ENCODE measurements around the gene PDIA3.
"Not testable (repeated sequence)": the region's sequence is repeated elsewhere in the genome, so short reads cannot be mapped to it uniquely, and the experiment has no call there.

PDIA3 gene

DNA sequence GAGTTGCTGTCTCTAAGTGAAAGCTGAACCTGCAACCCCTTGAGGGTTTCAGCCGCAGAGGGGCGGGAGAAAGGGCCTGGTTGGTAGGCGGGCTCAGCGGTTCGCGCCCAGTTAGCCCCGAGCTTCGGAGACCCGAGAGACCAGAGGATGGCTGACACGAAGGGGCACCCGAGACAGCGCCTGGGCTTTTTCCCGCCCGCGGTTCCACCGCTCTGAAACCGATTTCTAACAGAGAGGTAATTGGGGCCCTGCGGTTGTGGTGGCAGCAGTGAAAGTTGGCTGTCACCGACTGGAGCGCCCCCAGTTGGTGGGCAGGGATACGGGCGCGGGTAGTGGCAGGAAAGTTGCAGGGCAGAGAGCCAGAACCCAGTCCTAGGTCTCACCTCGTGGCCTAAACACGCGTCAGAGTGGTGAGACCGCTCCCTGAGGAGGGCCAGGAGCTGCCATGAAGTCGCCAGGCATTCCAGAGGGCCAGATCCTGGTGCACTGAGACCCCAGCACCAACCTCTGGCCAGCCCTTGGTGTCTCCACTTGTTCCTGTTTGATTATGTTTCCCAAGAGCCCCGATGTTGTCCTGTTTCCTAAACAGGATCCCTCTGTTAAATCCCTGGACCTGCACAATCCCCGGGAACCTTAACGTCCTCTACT, 31.2 kb downstream of the PDIA3 start:
- DNase-seq, result peak; percentile 78

DNA sequence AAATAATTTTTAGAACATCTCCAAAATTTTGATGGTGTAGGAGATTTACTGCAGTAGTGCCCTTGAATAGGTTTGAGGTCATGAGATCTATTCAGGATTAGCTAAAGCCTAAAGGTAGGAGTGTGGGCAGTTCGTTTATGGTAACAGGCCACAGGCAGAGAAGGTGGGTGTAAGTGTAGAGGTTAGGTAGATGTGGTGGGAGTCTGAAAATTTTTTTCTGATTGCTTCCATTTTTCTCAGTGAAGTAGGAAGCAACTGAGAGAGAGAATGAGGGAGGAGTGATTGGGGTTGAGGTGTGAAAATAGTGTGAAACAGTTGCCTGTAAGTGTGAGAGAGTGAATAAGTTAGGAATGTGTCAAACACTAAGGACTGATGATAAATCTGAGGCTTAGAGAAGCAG, 32.8 kb downstream of the PDIA3 start:
- no peak for DNase-seq

DNA sequence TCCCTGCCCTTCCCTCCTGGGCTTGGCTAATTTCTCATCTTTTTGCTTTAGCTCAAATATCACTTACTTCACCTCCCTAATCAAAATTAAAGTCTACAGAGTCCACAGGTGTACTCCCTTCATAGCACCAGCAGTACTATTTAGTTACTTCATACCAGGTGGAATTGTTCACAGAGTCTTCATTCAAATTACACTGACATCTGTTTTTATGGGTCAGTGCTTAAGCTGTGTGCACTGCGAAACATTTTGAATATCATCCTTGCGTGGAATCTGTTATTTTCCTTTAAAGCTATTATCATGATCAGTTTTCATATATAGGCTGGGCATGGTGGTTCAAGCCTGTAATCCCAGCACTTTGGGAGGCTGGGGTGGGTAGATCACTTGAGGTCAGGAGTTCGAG, 43.2 kb downstream of the PDIA3 start:
- no peak for DNase-seq

GRCh38 chr15:43791993-43792760, 45.9 kb downstream of the PDIA3 start, which contains the start of gene SERF2:
TSS of gene SERF2 (plus strand) at chr15:43792320. CDS start at chr15:43792377, 57 bp downstream.
- DNase-seq, result peak; percentile 100

DNA sequence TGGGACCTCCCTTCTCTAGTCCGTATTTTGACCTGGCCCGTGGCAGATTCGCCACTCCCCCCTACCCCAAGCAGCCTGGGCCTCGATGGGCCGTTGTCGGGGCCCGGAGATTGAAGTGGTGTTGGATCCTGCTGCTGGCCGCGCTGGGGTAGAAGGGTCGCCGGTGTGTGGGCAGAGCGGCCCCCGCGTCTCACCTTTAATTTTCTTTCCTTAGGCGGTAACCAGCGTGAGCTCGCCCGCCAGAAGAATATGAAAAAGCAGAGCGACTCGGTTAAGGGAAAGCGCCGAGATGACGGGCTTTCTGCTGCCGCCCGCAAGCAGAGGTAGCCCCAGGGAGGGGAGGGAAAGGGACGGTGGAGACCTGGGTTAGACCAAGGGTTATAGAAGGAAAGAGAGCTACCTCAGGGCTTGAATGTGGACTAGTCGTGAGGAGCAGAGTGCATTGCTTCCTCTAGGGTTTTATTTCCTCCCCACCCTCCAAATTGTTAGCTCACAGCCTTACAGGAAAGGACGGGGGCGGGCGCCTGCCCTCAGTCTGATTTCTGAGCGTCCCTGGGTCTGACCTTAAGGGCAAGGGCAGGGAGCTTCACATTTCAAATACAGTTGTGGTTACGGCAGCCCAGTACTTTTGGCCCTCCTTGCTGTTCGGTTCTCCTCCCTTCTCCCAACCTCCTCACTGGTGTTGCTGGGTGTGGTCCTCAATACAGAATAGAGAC, 46.7 kb downstream of the PDIA3 start:
- no peak for DNase-seq

- no peak for DNase-seq
Measured at GRCh38 chr15:43793647-43794046, 47.4 kb downstream of the PDIA3 start.

DNA sequence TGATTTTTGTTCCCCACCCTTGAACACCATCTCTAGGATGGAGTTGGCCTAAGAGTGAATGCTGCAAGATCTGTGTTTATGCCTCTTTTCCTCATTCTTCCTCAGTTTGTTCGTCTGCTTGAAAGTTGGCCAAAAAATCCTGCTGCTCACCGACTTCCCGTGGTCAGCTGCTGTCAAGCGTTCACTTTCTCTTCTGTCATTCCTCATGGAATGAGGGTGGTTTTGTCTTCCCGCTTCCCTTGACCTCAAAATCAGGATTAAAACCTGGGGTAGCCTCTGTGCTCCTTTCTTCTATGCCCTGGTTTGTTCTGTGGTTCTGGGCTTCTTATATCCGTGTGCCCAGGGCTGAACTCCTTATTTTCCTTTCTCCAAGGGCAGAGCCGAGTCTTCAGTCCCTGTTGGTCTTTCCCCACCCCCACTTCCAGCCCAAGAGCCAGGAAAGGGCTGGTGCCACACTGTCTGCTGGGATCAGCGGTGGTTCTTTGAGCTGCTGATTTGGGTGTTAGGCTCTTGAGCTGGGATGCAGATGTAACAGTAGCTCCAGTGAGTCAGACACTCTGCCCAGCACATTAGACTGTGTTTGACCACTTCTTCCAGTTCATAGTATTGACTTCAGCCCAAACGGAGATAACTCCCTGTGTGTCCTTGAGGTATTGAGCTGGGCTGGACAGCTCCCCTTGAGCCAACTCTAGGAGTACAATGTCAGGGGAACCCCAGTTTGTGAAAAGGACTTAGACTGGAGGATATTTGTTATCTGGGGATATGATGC, 48.2 kb downstream of the PDIA3 start:
- no peak for DNase-seq

- DNase-seq, result no peak
Measured at GRCh38 chr15:43795197-43795596, 49.0 kb downstream of the PDIA3 start.

GRCh38 chr15:43795997-43796396, 49.8 kb downstream of the PDIA3 start:
- no peak for DNase-seq

DNA sequence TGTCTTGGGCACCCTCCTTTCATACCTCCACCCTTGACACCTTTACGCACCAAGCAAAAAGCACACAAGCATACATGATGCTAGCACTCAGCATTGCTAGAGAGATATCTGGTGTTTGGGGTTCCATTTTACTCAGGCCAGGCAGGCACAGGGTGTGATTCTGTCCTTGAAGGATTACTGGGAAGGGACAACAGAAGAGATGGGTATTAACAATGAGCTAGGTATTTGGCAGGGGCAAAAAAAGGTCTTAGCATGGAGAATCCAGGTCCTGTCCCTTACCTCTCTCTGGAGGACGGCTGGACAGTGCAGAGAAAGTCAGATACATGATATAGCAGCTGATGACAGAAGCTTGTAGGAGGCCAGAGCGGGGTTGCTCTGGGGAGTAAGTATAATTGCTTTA, 50.3 kb downstream of the PDIA3 start:
- no peak for DNase-seq

GRCh38 chr15:43799209-43799944, 53.1 kb downstream of the PDIA3 start:
- DNase-seq, result no peak

DNA sequence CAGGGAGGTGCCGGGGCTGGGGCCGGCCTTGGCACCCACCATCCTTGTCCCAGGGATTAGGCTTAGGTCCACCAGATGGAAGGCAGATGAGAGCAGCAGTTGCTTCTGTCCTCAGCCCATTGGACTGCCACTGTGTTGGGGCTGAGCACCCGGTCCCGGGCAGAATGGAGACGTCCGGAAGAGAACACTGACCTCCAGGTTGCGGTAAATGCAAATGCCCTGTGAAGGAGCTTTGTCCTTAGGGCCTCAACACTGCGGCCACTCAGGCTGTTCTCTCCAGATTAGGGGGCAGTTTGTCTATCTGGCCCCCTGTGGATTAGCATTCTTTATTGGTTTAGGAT, 53.7 kb downstream of the PDIA3 start, which contains the start of gene SERINC4:
TSS of gene SERINC4 (minus strand) at position 276 of the 341 bp plus-strand sequence. CDS start at position 42, 234 bp downstream.
- no peak for DNase-seq

GRCh38 chr15:43800286-43801141, 54.3 kb downstream of the PDIA3 start, which contains the start of gene HYPK:
TSS of gene HYPK (plus strand) at chr15:43800599. CDS start at chr15:43800623, 24 bp downstream.
- DNase-seq, result peak; percentile 91

DNA sequence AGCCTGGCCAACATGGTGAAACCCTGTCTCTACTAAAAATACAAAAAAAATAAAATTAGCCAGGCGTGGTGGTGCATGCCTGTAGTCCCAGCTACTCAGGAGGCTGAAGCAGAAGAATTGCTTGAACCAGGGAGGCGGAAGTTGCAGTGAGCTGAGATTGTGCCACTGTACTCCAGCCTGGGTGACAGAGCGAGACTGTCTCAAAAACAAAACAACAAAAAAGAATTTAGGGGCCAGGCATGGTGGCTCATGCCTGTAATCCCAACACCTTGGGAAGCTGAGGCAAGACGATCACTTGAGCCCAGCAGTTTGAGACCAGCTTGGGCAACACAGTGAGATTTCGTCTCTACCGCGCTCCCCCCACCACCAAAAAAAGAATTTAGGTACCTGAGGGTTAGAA, 56.4 kb downstream of the PDIA3 start:
- not testable (repeated sequence) for DNase-seq

- no peak for DNase-seq
Measured at GRCh38 chr15:43808435-43808950, 62.3 kb downstream of the PDIA3 start.

GRCh38 chr15:43808960-43809678, 62.9 kb downstream of the PDIA3 start:
- DNase-seq, result no peak

GRCh38 chr15:43815064-43815463, 68.8 kb downstream of the PDIA3 start:
- not testable (repeated sequence) for DNase-seq

DNA sequence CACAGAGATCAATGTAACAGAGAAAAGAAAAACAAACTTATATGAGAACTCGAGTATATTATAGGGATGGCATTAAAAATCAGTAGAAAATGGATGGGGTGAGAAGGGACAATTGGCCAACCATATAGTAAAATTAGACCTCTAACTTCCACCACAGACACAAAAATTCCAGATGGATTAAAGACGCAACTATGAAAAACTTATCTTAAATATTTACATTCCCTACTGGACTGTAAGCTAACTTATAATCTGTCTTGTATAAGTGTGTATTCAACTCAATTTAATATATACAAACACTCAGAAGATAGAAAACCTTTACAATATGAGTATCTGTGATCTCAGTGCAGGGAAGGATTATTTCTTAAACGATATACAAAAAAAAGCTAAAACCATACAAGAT, 75.3 kb downstream of the PDIA3 start:
- no peak for DNase-seq
